HG03442 (cell line): ENCODE measurements around the gene GPR137C.
"Not testable (repeated sequence)": the region's sequence is repeated elsewhere in the genome, so short reads cannot be mapped to it uniquely, and the experiment has no call there.

Experiments
- ATAC-seq: cut with Tn5 transposase; IDR thresholded peaks from one replicate; pipeline ENCODE4 v1.9.1; 2021; ENCODE audit warnings: mild to moderate bottlenecking, moderate library complexity; ENCODE audit not compliant: unreplicated experiment

GPR137C gene

DNA sequence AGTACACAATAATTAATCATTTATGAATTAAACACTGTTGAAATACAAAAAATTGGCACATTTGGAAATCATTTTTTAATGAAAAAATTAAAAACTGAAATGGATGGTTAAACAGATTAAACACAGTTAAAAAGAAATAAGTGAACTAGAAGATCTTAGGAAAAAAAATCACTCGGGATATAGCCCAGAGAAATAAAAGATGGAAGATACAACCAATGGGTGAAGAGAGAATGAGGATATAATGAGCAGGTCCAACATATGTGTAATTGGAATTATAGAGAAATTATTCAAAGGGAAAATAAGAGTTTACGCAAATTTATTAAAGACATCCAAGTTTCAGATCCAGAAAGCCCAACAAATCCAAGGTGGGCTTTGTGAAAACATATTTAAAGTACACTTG lies 6.1 kb downstream of the GPR137C start:
- no peak for ATAC-seq

- ATAC-seq = no peak
These were observed 10.5 kb downstream of the GPR137C start for GRCh38 chr14:52563120-52563519.

DNA sequence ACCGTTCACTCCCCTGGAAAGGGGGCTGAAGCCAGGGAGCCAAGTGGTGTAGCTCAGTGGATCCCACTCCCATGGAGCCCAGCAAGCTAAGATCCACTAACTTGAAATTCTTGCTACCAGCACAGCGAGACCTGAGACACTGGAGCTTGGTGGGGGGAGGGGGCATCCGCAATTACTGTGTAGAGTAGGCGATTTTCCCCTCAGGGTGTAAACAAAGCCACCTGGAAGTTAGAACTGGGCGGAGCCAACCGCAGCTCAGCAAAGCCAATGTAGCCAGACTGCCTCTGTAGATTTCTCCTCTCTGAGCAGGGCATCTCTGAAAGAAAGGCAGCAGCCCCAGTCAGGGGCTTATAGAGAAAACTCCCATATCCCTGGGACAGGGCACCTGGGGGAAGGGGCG lies 15.8 kb downstream of the GPR137C start:
- not testable (repeated sequence) for ATAC-seq

GRCh38 chr14:52575858-52576257 lies 23.2 kb downstream of the GPR137C start:
- no peak for ATAC-seq

DNA sequence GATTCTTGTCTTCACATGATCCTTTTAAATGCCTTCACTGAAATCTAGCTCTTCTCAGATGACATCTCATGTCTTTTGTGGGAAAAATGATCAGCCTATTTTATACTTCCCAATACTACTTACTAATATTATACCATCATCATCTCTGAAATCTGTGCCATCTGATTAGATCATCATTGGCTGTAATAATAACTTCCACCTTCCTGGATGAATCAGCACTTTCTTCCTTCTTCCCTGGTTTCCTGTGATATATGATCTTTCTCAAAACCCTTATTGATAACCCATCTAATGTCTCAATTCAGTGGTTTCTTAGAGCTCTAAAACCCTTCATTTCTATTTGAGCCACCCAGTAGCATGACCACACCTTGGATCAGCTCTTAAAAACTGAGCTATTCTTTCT lies 30.9 kb downstream of the GPR137C start:
- no peak for ATAC-seq

- ATAC-seq = no peak
These were observed 37.0 kb downstream of the GPR137C start for GRCh38 chr14:52589646-52590045.

DNA sequence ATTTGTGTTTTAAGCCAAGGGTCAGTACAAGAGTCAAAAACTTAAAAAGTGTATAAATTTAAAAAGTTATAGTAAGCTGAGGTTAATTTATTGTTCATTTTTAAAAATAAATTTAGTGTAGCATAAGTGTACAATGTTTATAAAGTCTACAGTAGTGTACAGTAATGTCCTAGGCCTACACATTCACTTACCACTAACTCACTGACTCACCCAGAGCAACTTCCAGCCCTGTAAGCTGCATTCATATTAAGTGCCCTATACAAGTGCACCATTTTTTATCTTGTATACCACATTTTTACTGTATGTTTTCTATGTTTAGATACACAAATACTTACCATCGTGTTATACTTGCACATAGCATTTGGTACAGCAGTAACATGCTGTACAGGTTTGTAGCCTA lies 37.7 kb downstream of the GPR137C start:
- no peak for ATAC-seq

DNA sequence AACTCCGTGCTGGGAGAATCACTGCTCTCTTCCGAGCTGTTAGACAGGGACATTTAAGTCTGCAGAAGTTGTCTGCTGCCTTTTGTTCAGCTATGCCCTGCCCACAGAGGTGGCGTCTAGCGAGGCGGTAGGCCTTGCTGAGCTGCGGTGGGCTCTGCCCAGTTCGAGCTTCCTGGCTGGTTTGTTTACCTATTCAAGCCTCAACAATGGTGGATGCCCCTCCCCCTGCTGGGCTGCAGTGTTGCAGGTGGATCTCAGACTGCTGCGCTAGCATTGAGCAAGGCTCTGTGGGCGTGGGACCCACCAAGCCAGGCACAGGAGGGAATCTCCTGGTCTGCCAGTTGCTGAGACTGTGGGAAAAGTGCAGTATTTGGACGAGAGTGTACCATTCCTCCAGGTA lies 43.7 kb downstream of the GPR137C start:
- ATAC-seq = no peak

GRCh38 chr14:52596861-52597260 lies 44.2 kb downstream of the GPR137C start:
- ATAC-seq = no peak

DNA sequence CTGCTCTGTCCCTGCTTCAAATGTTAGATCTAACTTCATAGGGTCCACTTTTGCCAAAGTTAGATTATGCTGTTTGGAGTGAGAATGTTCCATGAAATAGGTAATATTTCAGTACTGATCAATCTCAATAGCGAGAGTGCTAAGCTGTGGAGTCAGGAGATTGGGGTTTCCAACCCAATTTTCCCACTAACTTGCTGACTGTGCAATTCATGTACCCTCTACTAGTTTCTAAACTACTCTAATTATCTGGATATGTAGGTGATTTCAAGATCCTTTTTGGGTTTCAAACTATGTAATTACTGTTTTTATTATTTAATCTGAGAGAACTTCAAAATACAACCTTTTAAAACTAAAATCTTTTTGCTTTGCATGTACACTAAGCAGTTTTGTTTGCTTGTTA lies 45.9 kb downstream of the GPR137C start:
- no peak for ATAC-seq

- ATAC-seq = no peak
These were observed 47.3 kb downstream of the GPR137C start for GRCh38 chr14:52599974-52600373.

GRCh38 chr14:52602131-52602530 lies 49.5 kb downstream of the GPR137C start:
- no peak for ATAC-seq

GRCh38 chr14:52607061-52607460 lies 54.4 kb downstream of the GPR137C start:
- ATAC-seq = no peak

DNA sequence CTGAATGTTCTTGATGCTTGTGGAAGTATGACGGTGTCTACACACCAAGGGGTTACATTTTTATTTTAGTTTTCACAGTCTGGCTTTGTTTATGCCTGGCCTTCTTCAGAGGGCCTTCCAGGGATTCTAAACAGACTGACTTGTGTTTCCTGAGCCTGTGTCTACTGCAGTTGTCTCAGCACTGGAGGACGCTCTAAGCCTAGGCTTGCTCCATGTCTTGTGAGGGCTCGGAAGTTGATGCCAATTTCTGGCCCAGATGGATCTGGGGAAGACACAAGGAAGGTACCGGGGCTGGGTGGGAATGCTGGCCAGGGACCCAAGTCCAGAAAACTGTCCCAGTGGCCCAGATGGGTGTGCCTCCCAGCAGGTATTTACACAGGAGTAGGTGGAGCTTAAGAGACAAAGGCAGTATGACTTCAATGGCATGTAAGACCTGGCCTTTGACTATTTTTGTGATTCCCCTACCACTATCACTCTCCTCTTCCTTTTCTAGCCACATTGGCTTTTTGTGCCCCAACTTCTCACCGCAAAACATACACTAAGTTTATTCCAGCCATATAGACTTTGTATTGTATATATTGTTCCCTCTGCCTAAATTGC lies 56.9 kb downstream of the GPR137C start:
- no peak for ATAC-seq

DNA sequence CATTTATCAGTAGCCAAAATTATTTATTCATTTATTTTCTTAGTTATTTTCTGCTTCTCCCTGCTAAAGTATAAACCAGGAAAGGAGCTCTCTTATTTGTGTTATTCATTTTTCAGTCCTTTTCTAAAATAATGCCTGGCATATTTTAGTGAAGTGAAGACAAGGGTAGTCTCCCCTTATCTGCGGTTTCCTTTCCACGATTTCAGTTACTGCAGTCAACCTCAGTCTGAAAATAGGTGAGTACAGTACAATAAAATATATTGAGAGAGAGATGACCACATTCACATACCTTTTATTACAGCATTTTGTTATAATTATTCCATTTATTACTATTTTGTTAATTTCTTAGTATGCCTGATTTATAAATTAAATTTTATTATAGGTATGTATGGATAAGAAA lies 57.6 kb downstream of the GPR137C start:
- ATAC-seq = no peak

- ATAC-seq = no peak
These were observed 66.0 kb downstream of the GPR137C start for GRCh38 chr14:52618602-52619001.

DNA sequence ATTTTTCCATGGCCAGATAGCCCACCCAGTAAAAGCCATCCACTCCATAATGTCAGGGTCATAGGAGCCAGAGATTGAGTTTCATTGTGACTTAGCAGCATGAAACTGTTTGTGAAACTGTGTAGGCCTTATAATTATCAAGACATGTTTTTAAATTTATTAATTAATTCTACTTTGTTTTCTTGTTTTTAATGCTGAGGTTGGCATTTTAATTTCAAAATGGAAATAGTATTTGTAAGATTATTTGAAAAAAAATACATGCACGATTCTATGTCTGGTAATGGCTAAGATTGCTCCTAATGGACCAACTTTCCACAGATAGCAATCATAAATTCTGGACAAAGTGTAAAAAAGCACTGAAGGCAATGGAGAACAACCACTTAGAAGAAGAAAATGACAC lies 67.1 kb downstream of the GPR137C start:
- ATAC-seq = no peak

DNA sequence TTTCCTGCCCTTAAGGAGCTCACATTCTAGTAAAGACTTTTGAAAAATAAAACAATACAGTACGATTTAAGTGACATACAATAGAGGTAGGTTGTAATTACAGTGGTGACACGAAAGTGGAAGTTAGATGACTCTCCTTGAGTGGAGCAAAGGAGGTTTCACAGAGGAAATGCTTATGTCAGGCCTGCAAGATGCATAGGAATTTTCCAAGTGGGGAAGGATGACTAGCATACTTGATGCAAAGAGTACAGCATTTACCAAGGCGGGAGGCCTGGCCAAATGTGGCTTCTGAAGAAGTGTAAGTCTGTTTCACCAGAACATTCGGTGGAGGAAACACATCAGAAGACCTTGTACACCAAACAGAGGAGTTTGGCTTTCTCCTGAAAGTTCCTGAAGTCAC lies 87.5 kb downstream of the GPR137C start:
- ATAC-seq = no peak

DNA sequence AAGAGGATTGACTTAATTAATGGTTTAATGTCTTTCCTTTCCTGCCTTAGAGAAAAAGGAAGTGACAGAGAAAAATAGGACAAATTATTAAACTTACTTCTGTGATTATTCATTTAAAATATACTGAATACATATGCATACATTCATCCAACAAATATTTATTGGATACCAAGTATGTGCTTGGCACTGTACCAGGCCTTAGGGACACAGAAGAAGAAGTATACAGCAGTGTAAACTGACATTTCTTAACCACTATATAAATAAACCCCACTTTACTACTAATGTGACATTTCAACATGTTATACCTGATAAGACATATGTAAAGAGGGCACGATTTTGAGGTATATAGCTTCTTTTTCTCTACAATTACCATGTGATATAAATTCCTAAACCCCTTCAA lies 89.1 kb downstream of the GPR137C start:
- no peak for ATAC-seq

- ATAC-seq = no peak
These were observed 96.9 kb downstream of the GPR137C start for GRCh38 chr14:52649511-52649910.

- ATAC-seq = no peak
These were observed 98.1 kb downstream of the GPR137C start for GRCh38 chr14:52650774-52651173.

- ATAC-seq = no peak
These were observed 104.3 kb downstream of the GPR137C start for GRCh38 chr14:52656905-52657304.

DNA sequence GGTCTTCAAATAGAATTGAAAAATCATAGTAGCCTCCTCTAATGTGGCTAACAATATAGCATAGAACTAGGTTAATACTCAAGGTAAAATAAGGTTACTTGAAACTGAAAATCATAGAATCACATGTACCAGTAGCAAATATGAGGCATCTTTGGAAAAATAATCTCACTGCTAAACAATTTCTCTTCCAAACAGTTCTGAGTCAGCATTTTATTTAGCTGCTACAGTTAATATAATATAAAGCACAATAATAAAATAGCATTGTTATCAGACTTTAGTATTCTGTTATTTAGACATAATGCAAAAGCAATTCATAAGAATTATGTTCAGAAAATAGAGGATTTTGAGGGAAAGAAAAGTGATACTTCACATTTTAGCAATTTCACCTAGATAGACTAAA lies 107.7 kb downstream of the GPR137C start:
- no peak for ATAC-seq

DNA sequence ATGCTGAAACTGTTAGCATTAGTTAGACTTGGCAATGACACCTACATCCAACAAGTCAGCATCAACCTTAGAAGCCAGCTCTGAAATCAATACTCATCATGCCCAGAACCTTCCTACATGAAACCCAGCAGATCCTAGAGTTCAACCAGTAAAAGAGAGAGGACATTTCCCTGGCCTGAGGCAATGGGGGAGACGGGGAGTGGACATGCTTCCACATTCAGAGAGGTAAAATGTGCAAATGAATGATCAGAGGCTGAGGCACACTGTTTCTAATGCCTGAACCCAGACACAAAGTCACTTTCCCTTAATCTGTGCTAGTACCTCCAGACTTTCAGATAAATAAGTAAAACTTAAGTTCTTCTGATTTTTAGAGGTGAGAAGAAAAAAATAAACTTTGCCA lies 108.2 kb downstream of the GPR137C start:
- no peak for ATAC-seq
